Sigmoid colon (tissue), 7 donors: ENCODE data around the gene SLC9A3. TPM values are rescaled to one million over a fixed set of nuclear protein-coding genes. Genes with fewer than 3 reads are reported as not detected.
A peak's percentile ranks its signal among the peaks of the same experiment; 100 is the strongest.

ENCODE experiments used
- DNase-seq: peaks from one replicate; pipeline ENCODE4 v3.0.0-alpha.2; 2019
- H3K27ac ChIP-seq, 4 donors: fragments of 200-600 bp; sonication (generic); one replicate each; pipeline ENCODE4 v1.5.1; 2016 to 2019; ENCODE audit warnings: mild to moderate bottlenecking in 1 of 4
- H3K27me3 ChIP-seq, 3 donors: fragments of 200-600 bp; sonication (generic); one replicate each; pipeline ENCODE4 v1.5.1; 2019; ENCODE audit warnings: mild to moderate bottlenecking in 1 of 3
- H3K36me3 ChIP-seq, 4 donors: fragments of 200-600 bp; sonication (generic); one replicate each; pipeline ENCODE4 v1.5.1; 2016 to 2019
- H3K4me1 ChIP-seq, 4 donors: fragments of 200-600 bp; sonication (generic); one replicate each; pipeline ENCODE4 v1.5.1; 2017 to 2019
- H3K4me3 ChIP-seq, 4 donors: fragments of 200-600 bp; sonication (generic); one replicate each; pipeline ENCODE4 v1.5.1; 2017 to 2019; ENCODE audit warnings: mild to moderate bottlenecking in 2 of 4, moderate library complexity in 1 of 4
- H3K9me3 ChIP-seq, 4 donors: fragments of 200-600 bp in 3 of 4; sonication (generic) in 3 of 4; one replicate each; pipeline versions ENCODE4 v1.5.1 to v1.6.1; 2013 to 2019
- EP300 ChIP-seq, 4 donors: sonication (generic); formaldehyde crosslinking; IDR thresholded peaks; one replicate each; pipeline ENCODE4 v1.6.1; 2017; ENCODE audit warnings: antibody characterized with exemption in 4 of 4
- POLR2A ChIP-seq, 2 donors: fragments of 450-650 bp; IDR thresholded peaks; one replicate each; pipeline ENCODE4 v1.6.1; 2016; ENCODE audit warnings: antibody characterized with exemption in 2 of 2, mild to moderate bottlenecking in 2 of 2, moderate library complexity in 2 of 2
- POLR2AphosphoS5 ChIP-seq, 4 donors: sonication (generic); formaldehyde crosslinking; IDR thresholded peaks; one replicate each; pipeline ENCODE4 v1.6.1; 2017; ENCODE audit warnings: antibody characterized with exemption in 4 of 4
- WGBS, 2 donors: extraction: QIAGEN DNeasy Blood & Tissue Kit; methylation state at CpG; one replicate each; pipeline ENCODE4 v1.1.7; 2013; 5-methylcytosine and 5-hydroxymethylcytosine counted together
- intact Hi-C: fragments of 100-400 bp; cut with DNase I; formaldehyde crosslinking; loops from one replicate; pipeline ENCODE4 v1.15.1; 2023
- polyA plus RNA-seq, 3 donors: library from polyadenylated mRNA; stranded (reverse); fragments of 200-250 nt; gene quantifications; one replicate each; pipeline ENCODE4 v1.2.3, GENCODE V29; 2013
- total RNA-seq, 4 donors: library from RNA; depleted of rRNA; stranded (reverse); fragments of >200 nt; gene quantifications; one replicate each; pipeline ENCODE4 v1.1.0, GENCODE V29; 2016
- TF ChIP-seq, protein P1 (sequence below), 4 experiments: fragments of 450-650 bp in 3 of 4; fragments of 200-600 bp in 1 of 4; IDR thresholded peaks; one replicate each; pipeline ENCODE4 v1.5.1; 2016 to 2019; ENCODE audit warnings: antibody characterized with exemption in 4 of 4, mild to moderate bottlenecking in 3 of 4, moderate library complexity in 2 of 4
- donor health status: healthy with polysubstance abuse.
- donor health status: Bipolar disorder and iron deficiency.
- donor health status: healthy.

SLC9A3 gene
- total and polyA plus RNA-seq, 7 donors: 0.83 to 51.3 (median 2.5) TPM

DNA sequence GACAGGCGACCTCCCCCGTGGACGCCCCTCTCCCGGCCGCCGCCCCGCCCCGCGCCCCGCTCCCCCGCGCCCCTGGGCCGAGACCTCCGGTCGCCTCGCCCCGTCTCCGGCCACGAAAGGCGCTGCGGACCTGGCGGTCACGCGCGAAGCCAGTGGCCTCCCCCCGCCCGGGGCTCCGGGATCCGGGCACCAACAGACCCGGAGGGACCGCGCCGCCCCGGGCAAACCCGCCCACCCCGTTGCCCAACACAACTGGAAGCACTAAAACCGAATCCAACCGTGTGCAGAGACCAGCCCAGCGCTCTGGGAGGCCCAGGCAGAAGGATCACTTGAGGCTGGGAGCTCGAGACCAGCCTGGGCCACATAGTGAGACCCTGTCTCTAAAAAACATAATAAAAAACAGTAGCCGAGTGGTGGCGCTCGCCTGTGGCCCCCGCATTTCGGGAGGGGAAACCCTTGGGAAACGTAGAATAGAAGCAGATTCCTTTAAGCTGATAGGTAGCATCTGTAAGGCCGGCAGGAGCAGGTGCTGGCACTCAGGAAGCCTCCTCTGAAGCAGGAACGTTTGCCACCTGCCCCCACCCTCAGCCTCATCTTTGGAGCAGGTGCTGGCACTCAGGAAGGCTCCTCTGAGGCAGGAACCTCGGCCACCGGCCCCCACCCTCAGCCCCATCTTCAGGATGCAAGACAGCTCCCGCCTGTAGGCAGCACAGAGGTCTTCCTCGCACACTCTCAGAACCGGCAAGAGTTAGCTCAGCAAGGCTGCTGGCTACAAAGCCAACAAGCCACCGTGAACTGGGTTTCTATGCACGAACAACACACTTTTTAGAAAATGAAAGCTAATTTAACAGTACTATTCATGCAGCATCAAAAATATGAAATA, 4.6 kb upstream of the SLC9A3 start:
- DNase-seq: no peak

DNA sequence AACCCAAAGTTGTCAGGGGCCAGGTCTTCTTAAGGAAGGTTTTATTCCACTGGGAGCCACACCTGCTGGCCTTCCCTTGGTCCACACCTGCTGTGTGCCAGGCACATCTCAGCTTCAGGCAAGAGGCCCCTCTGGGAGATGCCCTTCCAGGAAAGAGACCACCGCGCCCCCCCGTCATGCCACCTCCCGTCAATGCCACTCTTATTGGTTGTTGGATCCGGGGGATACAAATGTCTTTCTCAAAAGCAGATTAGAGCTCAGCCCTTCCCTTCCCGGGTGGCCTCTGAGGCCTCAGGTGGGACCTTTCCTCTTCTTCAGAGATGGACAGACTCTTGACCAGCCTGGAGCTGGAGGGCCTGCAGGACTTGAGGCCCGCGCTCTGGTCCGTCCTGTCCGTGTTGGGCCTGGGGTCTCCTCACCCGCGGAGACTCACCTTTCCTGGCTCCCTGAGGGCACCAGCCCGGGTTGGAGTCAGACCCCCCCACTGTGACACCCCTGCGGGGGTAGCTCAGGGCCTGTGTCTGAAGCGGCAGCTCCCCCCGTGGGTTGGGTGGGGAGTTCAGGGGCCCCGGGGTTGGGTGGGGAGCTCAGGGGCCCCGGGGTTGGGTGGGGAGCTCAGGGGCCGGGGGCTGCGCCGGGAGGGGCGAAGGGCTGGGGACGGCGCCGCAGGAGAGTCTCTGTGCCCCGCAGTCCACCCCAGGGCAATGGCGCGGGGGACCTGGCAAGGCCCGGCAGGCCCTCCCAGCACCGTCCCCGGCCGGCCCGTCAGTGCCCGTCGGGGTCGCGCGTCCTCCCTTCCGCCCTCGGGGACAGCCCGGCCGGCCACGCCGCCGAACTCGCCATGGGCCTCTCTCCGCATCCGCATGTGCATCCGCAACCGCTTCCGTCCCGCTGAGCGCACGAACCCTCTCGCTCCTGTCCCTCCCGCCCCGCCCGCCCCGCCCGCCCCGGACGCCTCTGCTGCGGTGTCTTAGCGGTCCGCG, 3.7 kb upstream of the SLC9A3 start:
- intact Hi-C loops: no loop called here
- no peak overlapping the region for H3K27ac ChIP-seq
- H3K36me3 ChIP-seq: no peaks in the 10 kb centered on the region
- DNase-seq: no peak
- H3K27me3 ChIP-seq: peaks cover 35 to 97% (median 72%) of the 10 kb centered on the region in 3 donors
- TF ChIP-seq POLR2A (IDR thresholded peaks at IDR 0.05) (no peak), EP300 (IDR thresholded peaks at IDR 0.05) (no peak)
- peaks cover 0 to 34% (median 19%) of the 10 kb centered on the region in 4 donors for H3K4me1 ChIP-seq
- H3K4me3 ChIP-seq: peak overlapping the region in 1 of 4 donors; percentile 3
- H3K9me3 ChIP-seq: no peaks in the 10 kb centered on the region
- WGBS, 2 donors: 21 to 29% methylated on average over 66 of the region's 66 CpGs

More for the DNA sequence above, 4.6 kb upstream of the SLC9A3 start:
- WGBS, 2 donors: 16 to 20% methylated on average over 55 of the region's 55 CpGs
- Histone ChIP-seq H3K9me3 (no peaks in the 10 kb centered on the region), H3K36me3 (no peaks in the 10 kb centered on the region), H3K27me3 (peaks cover 31 to 97% (median 70%) of the 10 kb centered on the region in 3 donors), H3K4me3 (peak overlapping the region in 1 of 4 donors; percentile 3), H3K27ac (no peak overlapping the region), H3K4me1 (peaks cover 0 to 25% (median 10%) of the 10 kb centered on the region in 4 donors)
- intact Hi-C loops: no loop called here
- TF ChIP-seq POLR2AphosphoS5 (IDR thresholded peaks at IDR 0.05) (no peak), EP300 (IDR thresholded peaks at IDR 0.05) (no peak), POLR2A (IDR thresholded peaks at IDR 0.05) (no peak)
- TF ChIP-seq, protein P1, sequence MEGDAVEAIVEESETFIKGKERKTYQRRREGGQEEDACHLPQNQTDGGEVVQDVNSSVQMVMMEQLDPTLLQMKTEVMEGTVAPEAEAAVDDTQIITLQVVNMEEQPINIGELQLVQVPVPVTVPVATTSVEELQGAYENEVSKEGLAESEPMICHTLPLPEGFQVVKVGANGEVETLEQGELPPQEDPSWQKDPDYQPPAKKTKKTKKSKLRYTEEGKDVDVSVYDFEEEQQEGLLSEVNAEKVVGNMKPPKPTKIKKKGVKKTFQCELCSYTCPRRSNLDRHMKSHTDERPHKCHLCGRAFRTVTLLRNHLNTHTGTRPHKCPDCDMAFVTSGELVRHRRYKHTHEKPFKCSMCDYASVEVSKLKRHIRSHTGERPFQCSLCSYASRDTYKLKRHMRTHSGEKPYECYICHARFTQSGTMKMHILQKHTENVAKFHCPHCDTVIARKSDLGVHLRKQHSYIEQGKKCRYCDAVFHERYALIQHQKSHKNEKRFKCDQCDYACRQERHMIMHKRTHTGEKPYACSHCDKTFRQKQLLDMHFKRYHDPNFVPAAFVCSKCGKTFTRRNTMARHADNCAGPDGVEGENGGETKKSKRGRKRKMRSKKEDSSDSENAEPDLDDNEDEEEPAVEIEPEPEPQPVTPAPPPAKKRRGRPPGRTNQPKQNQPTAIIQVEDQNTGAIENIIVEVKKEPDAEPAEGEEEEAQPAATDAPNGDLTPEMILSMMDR (IDR thresholded peaks at IDR 0.05): no peak

DNA sequence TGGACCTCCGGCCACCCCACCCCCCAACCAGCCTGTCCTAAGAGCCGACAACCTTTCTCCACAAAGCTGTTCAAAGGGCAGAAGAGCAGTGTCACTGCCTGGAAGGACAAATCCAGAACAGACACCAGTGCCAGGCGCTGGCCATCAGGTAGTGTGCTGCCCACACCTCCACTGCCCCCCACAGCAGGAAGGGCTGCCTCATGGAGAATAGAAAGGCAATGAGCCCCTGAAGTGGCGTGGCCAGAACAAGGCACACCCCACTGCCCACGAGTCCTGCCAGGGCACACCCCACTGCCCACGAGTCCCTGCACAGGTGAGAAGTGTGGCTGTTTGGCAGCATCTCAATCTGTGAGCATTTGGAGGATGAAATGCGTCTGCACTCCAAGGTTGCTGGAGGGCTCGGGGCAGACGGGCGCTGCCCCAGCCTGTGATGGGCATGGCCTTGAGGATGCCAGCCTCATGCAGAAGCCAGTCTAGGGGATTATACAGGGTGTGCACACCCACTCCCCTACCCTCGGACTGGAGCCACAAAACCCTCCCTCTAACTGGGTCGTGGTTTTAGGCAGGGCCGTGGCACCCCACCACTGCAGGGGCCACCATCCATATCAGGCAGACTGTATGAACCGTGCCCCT, 2.3 kb upstream of the SLC9A3 start:
- Histone ChIP-seq H3K9me3 (no peaks in the 10 kb centered on the region), H3K27ac (no peak overlapping the region), H3K36me3 (no peaks in the 10 kb centered on the region), H3K27me3 (peaks cover 35 to 97% (median 73%) of the 10 kb centered on the region in 3 donors), H3K4me1 (peaks cover 0 to 37% (median 19%) of the 10 kb centered on the region in 4 donors), H3K4me3 (no peak overlapping the region)
- 40 to 67% methylated on average over 14 of the region's 14 CpGs for WGBS, 2 donors
- no peak for DNase-seq
- intact Hi-C loops: no loop called here
- no peak for TF ChIP-seq POLR2A (IDR thresholded peaks at IDR 0.05)

DNA sequence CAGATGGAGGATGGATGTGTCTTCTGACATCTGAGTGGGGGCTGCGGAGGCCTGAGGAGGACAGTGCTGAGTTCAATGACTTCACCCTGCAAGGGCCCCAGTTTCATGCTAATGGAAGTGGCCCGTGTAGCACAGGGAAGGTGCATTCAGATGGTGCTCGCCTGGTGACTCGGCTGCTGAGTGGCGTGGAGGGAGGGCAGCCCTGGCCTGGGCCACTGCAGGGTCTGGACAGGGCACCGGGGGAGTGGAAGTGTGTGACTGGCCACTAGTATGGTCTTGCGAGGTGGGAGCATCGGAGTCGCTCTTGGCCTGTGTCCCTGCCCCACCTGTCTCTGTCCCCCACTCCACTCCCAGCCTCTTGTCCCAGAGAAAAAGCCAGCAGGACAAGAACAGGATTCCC, 1.7 kb upstream of the SLC9A3 start:
- DNase-seq: no peak

More for the DNA sequence above, 1.7 kb upstream of the SLC9A3 start:
- H3K4me3 ChIP-seq: no peak overlapping the region
- peaks cover 35 to 97% (median 74%) of the 10 kb centered on the region in 3 donors for H3K27me3 ChIP-seq
- WGBS, 2 donors: 54 to 57% methylated on average over 9 of the region's 9 CpGs
- TF ChIP-seq, protein P1 (IDR thresholded peaks at IDR 0.05): no peak
- TF ChIP-seq POLR2AphosphoS5 (IDR thresholded peaks at IDR 0.05) (no peak), POLR2A (IDR thresholded peaks at IDR 0.05) (no peak), EP300 (IDR thresholded peaks at IDR 0.05) (no peak)
- no peaks in the 10 kb centered on the region for H3K36me3 ChIP-seq
- H3K9me3 ChIP-seq: no peaks in the 10 kb centered on the region
- H3K4me1 ChIP-seq: peaks cover 0 to 37% (median 19%) of the 10 kb centered on the region in 4 donors
- no peak overlapping the region for H3K27ac ChIP-seq
- intact Hi-C loops: no loop called here
